ENCODE data around the gene TTC39C. TPM values are rescaled to one million over a fixed set of nuclear protein-coding genes. Genes with fewer than 3 reads are reported as not detected.

The TTC39C gene
- total RNA-seq, 2 donors from 2014 or later: 8.5 to 8.7 TPM

- intact Hi-C loops (cut with DNase I, micrococcal nuclease): no loop called here
- DNase-seq (no peak), ATAC-seq (no peak)
These were observed 27.8 kb upstream of the TTC39C start for GRCh38 chr18:23986600-23987359.

- intact Hi-C loops (cut with DNase I, micrococcal nuclease): no loop called here
- no peak for DNase-seq
- no peak for ATAC-seq
These were observed 23.8 kb upstream of the TTC39C start for GRCh38 chr18:23990474-23991410.

GRCh38 chr18:23992089-23992940 lies 22.2 kb upstream of the TTC39C start:
- intact Hi-C loops (cut with DNase I, micrococcal nuclease): no loop called here
- ATAC-seq: peak; percentile 37
- DNase-seq: no peak

GRCh38 chr18:23992941-23993280 lies 21.6 kb upstream of the TTC39C start:
- DNase-seq: no peak
- ATAC-seq: no peak
- intact Hi-C loops (cut with DNase I, micrococcal nuclease): no loop called here

- intact Hi-C loops (cut with DNase I, micrococcal nuclease): no loop called here
- DNase-seq (no peak), ATAC-seq (peak; percentile 26)
These were observed 20.1 kb upstream of the TTC39C start for GRCh38 chr18:23994361-23994902.

GRCh38 chr18:23995180-23995579 lies 19.4 kb upstream of the TTC39C start:
- no peak for ATAC-seq
- DNase-seq: no peak
- intact Hi-C loops (cut with DNase I, micrococcal nuclease): no loop called here

- DNase-seq: no peak
- intact Hi-C loops (cut with DNase I, micrococcal nuclease): no loop called here
- ATAC-seq: no peak
These were observed 16.5 kb upstream of the TTC39C start for GRCh38 chr18:23998018-23998417.

GRCh38 chr18:23998820-23999219 lies 15.7 kb upstream of the TTC39C start:
- intact Hi-C loops (cut with DNase I, micrococcal nuclease): no loop called here
- DNase-seq (peak in 1 of 2 donors; percentile 34), ATAC-seq (peak; percentile 92)

- no peak for DNase-seq
- ATAC-seq: no peak
- intact Hi-C loops (cut with DNase I, micrococcal nuclease): no loop called here
These were observed 13.7 kb upstream of the TTC39C start for GRCh38 chr18:24000613-24001490.

GRCh38 chr18:24002479-24002878 lies 12.1 kb upstream of the TTC39C start:
- intact Hi-C loops (cut with DNase I, micrococcal nuclease): no loop called here

GRCh38 chr18:24003288-24003687 lies 11.3 kb upstream of the TTC39C start:
- no peak for ATAC-seq
- intact Hi-C loops (cut with DNase I, micrococcal nuclease): no loop called here

More at GRCh38 chr18:24002479-24002878, 12.1 kb upstream of the TTC39C start:
- ATAC-seq (no peak), DNase-seq (no peak)

GRCh38 chr18:24003903-24004640 lies 10.5 kb upstream of the TTC39C start:
- DNase-seq: no peak
- peak; percentile 60 for ATAC-seq
- intact Hi-C loops (cut with DNase I, micrococcal nuclease): no loop called here

More at GRCh38 chr18:24003288-24003687, 11.3 kb upstream of the TTC39C start:
- no peak for DNase-seq

- no peak for ATAC-seq
These were observed 7.7 kb upstream of the TTC39C start for GRCh38 chr18:24006712-24007313.

GRCh38 chr18:24009246-24009645 lies 5.3 kb upstream of the TTC39C start:
- DNase-seq (no peak), ATAC-seq (no peak)
- intact Hi-C loops (cut with DNase I, micrococcal nuclease): no loop called here

More at GRCh38 chr18:24006712-24007313, 7.7 kb upstream of the TTC39C start:
- intact Hi-C loops (cut with DNase I, micrococcal nuclease): no loop called here
- DNase-seq: no peak

- ATAC-seq (no peak), DNase-seq (no peak)
- intact Hi-C loops (cut with DNase I, micrococcal nuclease): no loop called here
These were observed 4.8 kb upstream of the TTC39C start for GRCh38 chr18:24009651-24010333.

- no peak for DNase-seq
- no peak for ATAC-seq
- intact Hi-C loops (cut with DNase I, micrococcal nuclease): no loop called here
These were observed 3.9 kb upstream of the TTC39C start for GRCh38 chr18:24010673-24011072.
